DND-41 (cell line): ENCODE data around the gene EPPIN.

Source experiments
- CTCF ChIP-seq: IDR thresholded peaks from 2 replicates; pipeline ENCODE4 v1.5.1; 2012; ENCODE audit warnings: borderline replicate concordance, low read length, moderate library complexity, mild to moderate bottlenecking; ENCODE audit not compliant: poor library complexity, severe bottlenecking; ENCODE audit errors: extremely low read depth
- EZH2 ChIP-seq: IDR thresholded peaks from 3 replicates; pipeline ENCODE4 v1.6.1; 2012; ENCODE audit warnings: borderline replicate concordance, low read depth, mild to moderate bottlenecking, moderate library complexity, low read length, inconsistent platforms; ENCODE audit not compliant: severe bottlenecking

GRCh38 chr20:45593498-45593897 is 46.3 kb upstream of the EPPIN start:
- TF ChIP-seq CTCF (no peak), EZH2 (no peak)
